Measurements from ENCODE around the gene CYSLTR2.
"Not testable (repeated sequence)": the region's sequence is repeated elsewhere in the genome, so short reads cannot be mapped to it uniquely, and the experiment has no call there.

CYSLTR2 gene

DNA sequence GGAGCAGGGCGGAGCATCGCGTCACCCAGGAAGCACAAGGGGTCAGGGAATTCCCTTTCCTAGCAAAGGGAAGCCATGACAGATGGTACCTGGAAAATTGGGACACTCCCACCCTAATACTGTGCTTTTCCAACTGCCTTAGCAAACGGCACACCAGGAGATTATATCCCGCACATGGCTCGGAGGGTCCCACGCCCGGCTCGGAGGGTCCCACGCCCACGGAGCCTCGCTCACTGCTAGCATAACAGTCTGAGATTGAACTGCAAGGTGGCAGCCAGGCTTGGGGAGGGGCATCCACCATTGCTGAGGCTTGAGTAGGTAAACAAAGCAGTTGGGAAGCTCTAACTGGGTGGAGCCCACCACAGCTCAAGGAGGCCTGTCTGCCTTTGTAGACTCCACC is 42.9 kb downstream of the CYSLTR2 start:
- DNase-seq = not testable (repeated sequence)

GRCh38 chr13:48707405-48707804 is 53.7 kb downstream of the CYSLTR2 start:
- DNase-seq = no peak

- DNase-seq = no peak
These were observed 55.0 kb downstream of the CYSLTR2 start for GRCh38 chr13:48708764-48709163.

GRCh38 chr13:48709213-48709612 is 55.5 kb downstream of the CYSLTR2 start:
- DNase-seq = no peak

DNA sequence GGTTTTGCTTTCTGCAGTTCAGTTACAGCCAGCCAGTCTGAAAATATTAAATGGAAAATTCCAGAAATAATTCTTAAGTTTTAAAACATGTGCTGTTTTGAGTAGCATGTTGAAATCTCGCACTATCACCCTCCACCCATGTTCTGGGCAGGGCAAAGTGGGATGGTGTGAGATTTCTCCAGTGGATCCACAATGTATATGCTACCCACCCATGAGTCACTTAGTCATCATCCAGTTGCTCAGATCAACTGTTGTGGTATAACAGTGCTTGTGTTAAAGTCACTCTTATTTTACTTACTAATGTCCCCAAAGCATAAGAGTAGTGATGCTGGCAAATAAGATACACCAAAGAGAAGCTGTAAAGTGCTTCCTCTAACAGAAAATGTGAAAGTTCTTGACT is 56.4 kb downstream of the CYSLTR2 start:
- DNase-seq = no peak

GRCh38 chr13:48712141-48712540 is 58.4 kb downstream of the CYSLTR2 start:
- no peak for DNase-seq

DNA sequence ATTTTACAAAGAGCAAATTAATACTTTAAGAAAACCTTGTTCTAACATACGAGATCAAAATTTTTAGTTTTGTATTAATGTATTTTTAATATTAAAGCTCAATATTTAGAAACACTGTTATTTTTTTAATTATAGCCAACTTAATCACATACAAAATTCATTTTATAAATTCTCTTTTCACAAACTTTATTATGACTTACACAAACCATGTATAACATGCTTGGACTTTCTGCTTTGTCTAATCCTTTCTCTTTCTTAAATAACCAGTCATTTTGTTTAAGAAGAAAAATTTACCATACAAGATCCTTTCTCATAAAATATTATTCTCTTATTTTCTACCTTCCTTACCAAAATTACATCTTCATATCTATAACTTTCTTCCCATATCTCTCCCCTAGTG is 62.2 kb downstream of the CYSLTR2 start:
- DNase-seq = no peak

DNA sequence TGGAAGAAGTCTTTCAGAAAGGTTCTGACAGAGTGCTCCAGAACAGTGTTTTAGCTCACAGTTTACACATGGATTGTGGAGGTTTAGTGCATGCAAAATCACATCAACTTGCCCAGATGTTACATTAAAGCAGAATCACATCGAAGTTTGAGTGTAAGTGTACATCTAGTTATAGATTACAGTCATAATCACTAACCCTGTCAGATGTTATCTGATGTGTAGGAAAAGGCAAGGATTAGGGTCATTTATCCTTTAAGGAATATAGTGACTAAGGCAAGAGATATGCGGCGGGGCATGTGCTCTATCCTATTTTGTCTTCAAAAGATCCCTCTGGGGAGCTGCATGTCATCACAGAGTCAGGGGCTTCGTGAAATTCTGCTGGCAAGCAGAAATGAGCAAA is 66.9 kb downstream of the CYSLTR2 start:
- DNase-seq = no peak

- DNase-seq = no peak
These were observed 69.4 kb downstream of the CYSLTR2 start for GRCh38 chr13:48723168-48723567.

GRCh38 chr13:48725271-48725670 is 71.5 kb downstream of the CYSLTR2 start:
- no peak for DNase-seq

DNA sequence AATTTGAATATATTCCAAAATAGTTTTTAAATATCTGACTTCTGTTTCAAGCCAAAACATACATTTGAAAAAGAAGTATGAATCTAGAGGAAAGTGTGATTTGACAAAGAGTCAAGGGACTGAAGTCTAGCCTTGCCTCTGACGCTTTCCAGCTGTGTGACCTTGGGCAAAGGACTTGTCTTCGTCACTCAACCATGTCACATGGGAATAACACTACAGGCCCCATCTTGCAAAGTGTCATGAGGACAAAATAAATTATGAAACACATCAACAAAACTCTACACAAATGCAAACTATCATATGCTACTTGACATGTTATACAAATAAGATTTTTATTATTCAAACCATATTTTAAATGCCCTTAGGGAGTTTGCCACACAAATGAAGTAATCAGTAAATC is 73.0 kb downstream of the CYSLTR2 start:
- DNase-seq = no peak

DNA sequence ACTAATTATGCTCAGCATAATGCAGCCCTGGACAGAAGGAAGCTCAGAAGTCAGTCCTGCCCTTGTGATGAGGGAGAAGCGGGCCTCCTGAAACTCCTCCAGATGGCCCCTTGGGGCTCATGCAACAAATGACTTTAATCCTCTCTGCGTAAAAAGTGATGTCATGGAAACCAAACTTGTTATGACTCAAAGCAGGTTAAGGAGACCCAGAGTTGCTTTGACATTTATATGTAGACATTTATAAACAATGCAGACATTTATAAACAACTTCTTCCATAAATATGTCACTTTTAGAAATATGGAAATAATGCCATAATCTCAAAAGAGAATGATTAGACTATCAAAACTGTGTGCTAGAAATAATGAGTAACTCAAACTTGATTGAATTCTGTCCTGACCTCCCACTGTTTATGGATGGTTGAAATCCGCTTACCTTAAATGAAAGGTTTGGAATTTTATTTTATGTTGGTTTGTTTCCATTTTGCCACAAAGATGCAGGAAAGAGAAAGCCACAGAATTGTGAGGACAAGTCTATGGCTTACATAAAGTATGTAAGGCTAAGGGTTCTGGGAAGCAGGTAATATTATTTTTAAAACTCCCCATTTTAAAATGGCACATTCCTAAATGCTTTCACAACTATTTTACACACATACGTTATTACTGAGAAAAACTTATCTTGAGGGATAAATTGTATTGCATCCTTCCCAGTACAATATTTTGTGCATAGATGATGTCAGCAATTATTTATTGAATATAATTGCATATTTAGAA is 73.7 kb downstream of the CYSLTR2 start:
- peak; percentile 50 for DNase-seq

DNA sequence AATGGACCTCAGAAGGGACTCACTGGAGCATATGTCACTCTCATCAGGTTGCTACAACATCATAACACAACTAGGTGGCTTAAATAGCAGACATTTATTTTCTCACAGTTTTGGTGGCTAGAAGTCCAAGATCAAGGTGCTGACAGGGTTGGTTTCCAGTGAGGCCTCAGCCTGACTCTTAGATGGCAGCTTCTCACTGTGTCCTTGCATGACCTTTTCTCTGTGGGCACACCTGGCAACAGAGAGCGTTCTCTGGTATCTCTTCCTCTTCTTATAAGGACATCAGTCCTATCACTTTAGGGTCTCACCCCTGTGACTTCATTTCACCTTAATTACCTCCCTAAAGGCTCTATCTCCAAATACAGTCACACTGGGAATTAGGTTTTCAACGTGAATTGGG is 74.5 kb downstream of the CYSLTR2 start:
- DNase-seq = no peak

GRCh38 chr13:48728876-48729275 is 75.1 kb downstream of the CYSLTR2 start:
- DNase-seq = no peak

GRCh38 chr13:48729856-48730255 is 76.1 kb downstream of the CYSLTR2 start:
- no peak for DNase-seq

DNA sequence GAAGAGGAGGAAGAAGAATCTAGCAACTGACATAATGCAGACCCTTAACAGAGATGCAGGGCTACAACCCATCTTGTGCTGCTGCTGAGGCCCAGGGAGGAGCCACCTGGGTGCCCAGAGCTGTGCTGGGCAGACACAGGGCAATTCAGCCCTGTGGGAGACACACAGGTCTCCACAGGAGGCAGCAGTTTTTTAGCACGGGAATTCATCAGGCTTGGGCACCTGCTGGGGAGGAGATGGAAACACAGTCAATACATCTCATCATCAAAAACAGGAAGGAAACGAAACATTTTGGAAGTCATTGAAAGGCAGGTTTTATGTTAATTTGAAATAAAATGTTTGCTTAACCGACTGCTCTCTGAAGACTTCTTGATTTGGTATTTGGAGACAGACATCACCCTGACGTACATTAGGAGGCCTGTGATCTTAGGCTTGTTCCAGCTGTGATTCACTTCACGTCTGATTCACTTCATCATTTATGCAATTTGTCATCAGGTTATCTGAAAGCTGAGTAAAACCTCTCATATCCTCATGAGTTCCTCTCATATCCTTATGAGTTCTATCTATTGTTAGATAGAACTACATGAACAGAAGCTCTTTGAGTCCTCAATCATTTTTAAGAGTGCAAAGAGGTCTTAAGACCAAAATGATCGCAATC is 77.4 kb downstream of the CYSLTR2 start:
- no peak for DNase-seq

DNA sequence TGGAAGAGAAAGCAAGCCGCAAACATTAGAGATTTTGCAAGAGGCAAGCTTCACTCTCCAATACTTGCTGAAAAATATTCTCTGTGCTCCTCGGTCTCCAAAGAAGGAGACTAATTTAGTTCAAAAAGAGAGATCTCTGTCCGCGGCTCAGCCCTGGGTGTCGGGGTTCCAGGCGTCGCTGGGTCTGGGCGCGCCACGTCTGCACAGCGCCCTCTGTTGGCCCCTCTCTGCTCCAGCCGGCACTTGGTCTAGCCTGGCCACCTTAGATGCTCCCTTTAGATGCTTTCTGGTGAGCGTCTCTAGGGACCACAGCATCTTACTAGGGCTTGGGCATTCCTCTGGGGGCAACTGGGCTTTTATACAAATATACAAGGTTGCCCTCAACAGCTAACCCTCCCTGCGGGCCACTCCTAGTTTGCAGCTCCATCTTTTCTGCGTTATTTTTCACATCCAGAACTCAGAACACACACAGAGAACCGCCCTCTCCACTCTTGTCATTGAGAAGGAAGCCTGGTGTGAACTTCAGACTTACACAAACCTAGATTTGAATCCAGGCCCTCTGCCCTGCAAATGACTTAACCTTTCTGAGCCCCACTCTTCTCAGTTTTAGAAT is 78.3 kb downstream of the CYSLTR2 start:
- no peak for DNase-seq

DNA sequence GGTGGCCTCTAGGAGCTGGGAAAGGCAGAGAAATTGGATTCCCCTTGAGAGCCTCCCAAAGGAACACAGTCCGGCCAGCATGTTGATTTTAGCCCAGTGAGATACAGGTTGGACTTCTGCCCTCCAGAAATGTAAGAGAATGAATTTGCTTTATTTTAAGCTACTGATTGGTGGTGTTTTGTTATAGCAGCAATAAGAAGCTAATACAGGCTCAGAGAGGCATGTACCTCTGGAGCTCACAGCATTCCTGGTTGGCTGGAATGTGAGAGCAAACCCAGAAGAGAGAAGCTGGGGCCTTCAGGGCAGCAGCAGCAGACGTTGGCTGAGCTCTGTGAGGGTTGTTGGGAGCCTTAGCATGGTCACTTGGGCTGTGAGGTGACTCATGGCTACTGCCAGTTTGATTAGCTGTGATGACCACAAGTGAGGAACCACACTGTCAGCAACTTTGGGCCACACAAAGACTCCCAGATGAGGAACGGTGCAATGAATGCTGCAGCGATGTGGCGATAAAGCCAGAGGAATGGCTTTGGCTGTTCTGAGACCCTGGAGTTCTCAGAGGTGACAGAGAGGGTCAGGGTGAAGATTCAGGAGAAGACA is 80.1 kb downstream of the CYSLTR2 start:
- no peak for DNase-seq

DNA sequence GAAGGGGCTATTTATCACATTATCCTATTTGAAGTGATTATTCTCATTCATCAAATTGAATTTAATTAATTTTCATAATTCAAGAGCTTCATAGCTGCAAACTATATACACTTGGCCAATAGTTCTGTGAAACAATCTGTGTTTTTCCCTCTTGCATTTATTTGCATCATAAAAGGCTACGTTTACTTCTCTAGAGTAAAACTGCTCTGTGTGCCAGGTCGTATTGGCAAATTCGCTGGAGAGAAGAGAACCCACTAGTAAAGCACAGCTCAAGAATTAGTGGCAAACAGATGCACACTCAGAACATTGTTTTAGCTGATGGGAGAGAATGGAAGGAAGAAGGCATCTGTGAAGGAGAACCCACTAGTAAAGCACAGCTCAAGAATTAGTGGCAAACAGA is 81.8 kb downstream of the CYSLTR2 start:
- no peak for DNase-seq

DNA sequence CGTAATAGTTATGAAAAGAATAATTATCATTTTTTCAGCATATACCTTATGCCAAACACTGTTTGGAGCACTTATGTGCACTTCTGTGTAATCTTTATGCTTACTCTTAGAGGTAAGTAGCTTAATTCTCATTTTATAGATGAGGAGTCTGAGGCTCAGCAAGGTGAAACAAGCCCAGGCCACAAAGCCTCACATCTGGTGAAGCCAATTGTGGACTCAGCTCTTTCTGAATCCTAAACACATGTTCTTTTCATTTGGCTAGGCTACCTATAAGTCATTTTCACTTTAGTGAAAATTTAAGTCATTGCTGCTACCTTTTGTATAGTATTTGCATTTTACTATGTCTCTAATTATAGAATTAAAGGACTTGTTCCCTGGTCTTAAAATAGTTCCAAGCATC is 84.0 kb downstream of the CYSLTR2 start:
- no peak for DNase-seq

DNA sequence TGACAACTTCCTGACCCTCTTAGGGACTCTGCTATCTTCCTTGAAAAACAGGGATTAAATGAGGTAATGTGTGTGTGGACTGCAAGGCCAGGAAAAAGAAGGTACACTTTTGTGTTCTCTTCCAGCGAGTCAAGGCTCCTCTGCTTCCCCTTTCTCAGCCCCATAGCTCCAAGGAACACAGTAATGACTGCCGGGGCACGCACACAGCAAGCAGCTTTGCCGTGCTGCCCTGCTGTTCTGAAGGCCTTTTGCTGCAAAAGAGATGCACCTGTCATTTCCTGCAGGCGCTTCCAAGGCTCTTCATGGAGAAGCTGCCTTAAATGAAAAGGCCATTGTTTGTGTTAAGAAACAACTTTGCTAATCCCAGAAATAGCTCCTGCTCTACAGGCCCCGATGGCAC is 84.6 kb downstream of the CYSLTR2 start:
- no peak for DNase-seq

DNA sequence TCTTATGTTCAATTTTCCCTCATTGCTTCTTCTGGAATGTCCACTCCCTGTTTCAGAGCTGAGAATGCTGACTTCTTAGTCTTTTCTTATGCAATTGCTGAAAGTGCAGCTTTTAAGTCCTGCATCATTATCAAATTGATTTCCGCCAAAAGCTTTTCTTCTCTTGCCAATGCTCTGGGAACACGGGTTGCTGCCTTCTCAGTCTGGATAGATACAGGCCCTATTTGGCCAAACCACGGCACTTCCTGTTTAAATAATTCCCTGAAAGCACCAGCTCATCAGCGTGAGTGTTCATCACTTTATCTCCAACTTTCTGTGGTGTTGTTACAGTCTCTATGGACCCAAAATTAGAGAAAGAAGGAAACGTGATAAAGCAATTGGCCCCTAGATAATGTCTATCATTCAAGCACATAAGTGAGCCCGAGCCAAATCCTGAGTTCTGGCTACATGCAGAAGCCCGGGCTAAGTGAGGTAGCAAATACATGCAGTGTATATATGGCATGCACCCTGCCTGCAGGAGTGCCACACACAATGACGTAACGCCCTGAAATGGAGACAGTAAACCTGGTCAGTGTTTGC is 85.7 kb downstream of the CYSLTR2 start:
- DNase-seq = no peak

DNA sequence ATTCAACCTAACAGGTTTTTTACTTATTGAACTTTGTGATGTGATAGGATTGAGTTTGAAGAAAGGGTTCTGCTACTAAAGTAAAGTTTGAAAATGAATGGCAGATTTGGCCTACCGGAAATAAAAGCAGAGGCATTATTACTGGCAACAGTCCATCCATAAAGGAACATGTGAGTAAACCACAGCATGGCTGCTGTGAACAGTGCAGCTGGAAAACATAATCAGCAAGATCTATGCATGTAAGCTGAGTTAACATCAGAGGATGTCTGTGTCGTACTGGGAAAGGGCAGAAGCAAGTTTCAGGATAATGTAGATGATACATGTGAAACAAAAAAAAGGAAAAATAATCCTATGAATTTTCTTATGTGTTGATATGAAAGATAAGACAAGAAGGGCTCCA is 87.6 kb downstream of the CYSLTR2 start:
- DNase-seq = no peak

GRCh38 chr13:48746821-48747220 is 93.1 kb downstream of the CYSLTR2 start:
- no peak for DNase-seq
